ENCODE data around the gene TMEM115. TPM values are rescaled to one million over a fixed set of nuclear protein-coding genes. Genes with fewer than 3 reads are reported as not detected.

The TMEM115 gene
- total and polyA plus RNA-seq, 10 of the 15 experiments (the other 5 are each of a cell fraction or from before 2014, with no cell fraction given), result 1.9 to 18.7 (median 13.2) TPM

DNA sequence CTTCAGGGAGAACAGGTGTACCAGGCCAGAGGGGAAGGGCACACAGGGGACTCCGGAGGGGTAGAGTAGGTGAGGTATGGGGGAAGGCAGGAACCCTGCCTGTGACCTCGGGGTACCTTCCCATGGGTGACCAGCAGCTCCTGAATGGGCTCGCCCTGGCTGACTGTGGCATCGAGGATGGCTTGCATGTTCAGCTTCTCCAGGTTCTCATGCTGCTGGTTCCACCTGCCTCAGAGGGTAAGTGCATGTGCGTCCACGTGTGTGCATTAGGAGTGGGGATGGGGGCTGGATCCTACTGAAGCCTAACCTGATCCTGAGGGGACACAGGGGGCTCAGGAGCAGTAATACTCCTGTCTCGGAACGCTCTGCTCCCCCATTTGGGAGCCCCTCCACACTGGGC lies 14.3 kb downstream of the TMEM115 start:
- H3K4me1 ChIP-seq (ENCODE audit: control insufficient read depth, insufficient read depth, low read length), result peaks cover 16% of the 10 kb centered on the region
- BruUV-seq (replicated peaks), result no TSS peak

More for the DNA sequence above, 14.3 kb downstream of the TMEM115 start:
- H3K27me3 ChIP-seq (replicated peaks in 1 of 2; ENCODE audit: control insufficient read depth in 2 of 2, insufficient read depth in 2 of 2, low read length in 1 of 2), result no peaks in the 10 kb centered on the region
- no peak for FAIRE-seq
- no peak for DNase-seq (ENCODE audit: low read depth, low spot score)
- WGBS (ENCODE audit: insufficient coverage, insufficient replicate concordance, low lambda C conversion rate, missing lambda C conversion rate), result 62% methylated on average over 6 of the region's 8 CpGs
- TF ChIP-seq PML (IDR thresholded peaks at IDR 0.05; ENCODE audit: low read length) (no peak), SRF (IDR thresholded peaks at IDR 0.05; ENCODE audit: low read depth in 2 of 2, low read length in 2 of 2) (no peak), SMARCA5 (IDR thresholded peaks at IDR 0.05) (no peak), TCF12 (IDR thresholded peaks at IDR 0.05; ENCODE audit: low read depth, low read length) (no peak), NFYA (IDR thresholded peaks at IDR 0.05; ENCODE audit: borderline replicate concordance, low read depth, low read length) (no peak), ZNF384 (IDR thresholded peaks at IDR 0.05; ENCODE audit: borderline replicate concordance, low read depth, low read length) (no peak), ZNF217 (IDR thresholded peaks at IDR 0.05) (no peak), SREBF1 (IDR thresholded peaks at IDR 0.05; ENCODE audit: low read length) (no peak), ZSCAN29 (IDR thresholded peaks at IDR 0.05) (no peak), POLR2AphosphoS5 (IDR thresholded peaks at IDR 0.05; ENCODE audit: low read length) (no peak)
- TF ChIP-seq, protein P1, sequence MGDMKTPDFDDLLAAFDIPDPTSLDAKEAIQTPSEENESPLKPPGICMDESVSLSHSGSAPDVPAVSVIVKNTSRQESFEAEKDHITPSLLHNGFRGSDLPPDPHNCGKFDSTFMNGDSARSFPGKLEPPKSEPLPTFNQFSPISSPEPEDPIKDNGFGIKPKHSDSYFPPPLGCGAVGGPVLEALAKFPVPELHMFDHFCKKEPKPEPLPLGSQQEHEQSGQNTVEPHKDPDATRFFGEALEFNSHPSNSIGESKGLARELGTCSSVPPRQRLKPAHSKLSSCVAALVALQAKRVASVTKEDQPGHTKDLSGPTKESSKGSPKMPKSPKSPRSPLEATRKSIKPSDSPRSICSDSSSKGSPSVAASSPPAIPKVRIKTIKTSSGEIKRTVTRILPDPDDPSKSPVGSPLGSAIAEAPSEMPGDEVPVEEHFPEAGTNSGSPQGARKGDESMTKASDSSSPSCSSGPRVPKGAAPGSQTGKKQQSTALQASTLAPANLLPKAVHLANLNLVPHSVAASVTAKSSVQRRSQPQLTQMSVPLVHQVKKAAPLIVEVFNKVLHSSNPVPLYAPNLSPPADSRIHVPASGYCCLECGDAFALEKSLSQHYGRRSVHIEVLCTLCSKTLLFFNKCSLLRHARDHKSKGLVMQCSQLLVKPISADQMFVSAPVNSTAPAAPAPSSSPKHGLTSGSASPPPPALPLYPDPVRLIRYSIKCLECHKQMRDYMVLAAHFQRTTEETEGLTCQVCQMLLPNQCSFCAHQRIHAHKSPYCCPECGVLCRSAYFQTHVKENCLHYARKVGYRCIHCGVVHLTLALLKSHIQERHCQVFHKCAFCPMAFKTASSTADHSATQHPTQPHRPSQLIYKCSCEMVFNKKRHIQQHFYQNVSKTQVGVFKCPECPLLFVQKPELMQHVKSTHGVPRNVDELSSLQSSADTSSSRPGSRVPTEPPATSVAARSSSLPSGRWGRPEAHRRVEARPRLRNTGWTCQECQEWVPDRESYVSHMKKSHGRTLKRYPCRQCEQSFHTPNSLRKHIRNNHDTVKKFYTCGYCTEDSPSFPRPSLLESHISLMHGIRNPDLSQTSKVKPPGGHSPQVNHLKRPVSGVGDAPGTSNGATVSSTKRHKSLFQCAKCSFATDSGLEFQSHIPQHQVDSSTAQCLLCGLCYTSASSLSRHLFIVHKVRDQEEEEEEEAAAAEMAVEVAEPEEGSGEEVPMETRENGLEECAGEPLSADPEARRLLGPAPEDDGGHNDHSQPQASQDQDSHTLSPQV (IDR thresholded peaks at IDR 0.05), result no peak
- TF ChIP-seq, protein P2, sequence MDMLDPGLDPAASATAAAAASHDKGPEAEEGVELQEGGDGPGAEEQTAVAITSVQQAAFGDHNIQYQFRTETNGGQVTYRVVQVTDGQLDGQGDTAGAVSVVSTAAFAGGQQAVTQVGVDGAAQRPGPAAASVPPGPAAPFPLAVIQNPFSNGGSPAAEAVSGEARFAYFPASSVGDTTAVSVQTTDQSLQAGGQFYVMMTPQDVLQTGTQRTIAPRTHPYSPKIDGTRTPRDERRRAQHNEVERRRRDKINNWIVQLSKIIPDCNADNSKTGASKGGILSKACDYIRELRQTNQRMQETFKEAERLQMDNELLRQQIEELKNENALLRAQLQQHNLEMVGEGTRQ (IDR thresholded peaks at IDR 0.05; ENCODE audit: borderline replicate concordance, low read depth, low read length), result no peak
- TF ChIP-seq, protein P3, sequence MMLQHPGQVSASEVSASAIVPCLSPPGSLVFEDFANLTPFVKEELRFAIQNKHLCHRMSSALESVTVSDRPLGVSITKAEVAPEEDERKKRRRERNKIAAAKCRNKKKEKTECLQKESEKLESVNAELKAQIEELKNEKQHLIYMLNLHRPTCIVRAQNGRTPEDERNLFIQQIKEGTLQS (IDR thresholded peaks at IDR 0.05; ENCODE audit: borderline replicate concordance, extremely low read depth, low read depth, low read length), result no peak
- H3K79me2 ChIP-seq (ENCODE audit: control insufficient read depth, insufficient read depth, low read length), result peaks cover 13% of the 10 kb centered on the region
- ATAC-seq, result no peak
- ChIA-PET POLR2A (interaction anchor here (0.7 to 1.3 kb wide), 3 partner anchors 8 to 169 kb away, joined by 3 read pairs; no protein-coding TSS in a partner anchor), SMC1A (ENCODE audit: uncharacterized antibody, unreplicated experiment) (no interaction called here), RAD21 (ENCODE audit: unreplicated experiment) (no interaction called here), CTCF (interaction anchor here (0.9 to 1.6 kb wide), 6 partner anchors 8 to 268 kb away, joined by 3 to 4 read pairs (median 3); no protein-coding TSS in a partner anchor)
- in situ Hi-C loops (cut with MboI), result loop anchor here (5.0 kb wide), 1 partner anchor 202 kb away; no protein-coding TSS in a partner anchor
- no peaks in the 10 kb centered on the region for H3K9me3 ChIP-seq (replicated peaks; ENCODE audit: control insufficient read depth, insufficient read depth, low read length)
- H3K36me3 ChIP-seq (ENCODE audit: control insufficient read depth in 2 of 2, insufficient read depth in 2 of 2, low read length in 1 of 2), result peaks cover 0 to 5% of the 10 kb centered on the region in 2 experiments; a peak in 1 of 4 replicates
- H3K4me3 ChIP-seq, result peak overlapping the region; percentile 58; the same call in 1 of the 2 replicates
- H4K20me1 ChIP-seq (ENCODE audit: control insufficient read depth, insufficient read depth), result no peaks in the 10 kb centered on the region
- H3K4me2 ChIP-seq (ENCODE audit: control insufficient read depth, insufficient read depth), result no peak overlapping the region; the same call in 1 of the 2 replicates
- H3K9ac ChIP-seq (ENCODE audit: control insufficient read depth, insufficient read depth, low read length), result no peak overlapping the region
- intact Hi-C loops (cut with micrococcal nuclease; ENCODE audit: unreplicated experiment), result no loop called here
- no peak overlapping the region for H2AFZ ChIP-seq (ENCODE audit: control insufficient read depth, low read depth, low read length)
- H3K27ac ChIP-seq (ENCODE audit: control insufficient read depth, insufficient read depth), result no peak overlapping the region
